Measurements from ENCODE around the gene F5. TPM values are rescaled to one million over a fixed set of nuclear protein-coding genes. Genes with fewer than 3 reads are reported as not detected.

Gene F5
- total and polyA plus RNA-seq, 10 of the 15 experiments (the other 5 are each of a cell fraction or from before 2014, with no cell fraction given): under 0.01 to 3.8 (median 0.40) TPM

DNA sequence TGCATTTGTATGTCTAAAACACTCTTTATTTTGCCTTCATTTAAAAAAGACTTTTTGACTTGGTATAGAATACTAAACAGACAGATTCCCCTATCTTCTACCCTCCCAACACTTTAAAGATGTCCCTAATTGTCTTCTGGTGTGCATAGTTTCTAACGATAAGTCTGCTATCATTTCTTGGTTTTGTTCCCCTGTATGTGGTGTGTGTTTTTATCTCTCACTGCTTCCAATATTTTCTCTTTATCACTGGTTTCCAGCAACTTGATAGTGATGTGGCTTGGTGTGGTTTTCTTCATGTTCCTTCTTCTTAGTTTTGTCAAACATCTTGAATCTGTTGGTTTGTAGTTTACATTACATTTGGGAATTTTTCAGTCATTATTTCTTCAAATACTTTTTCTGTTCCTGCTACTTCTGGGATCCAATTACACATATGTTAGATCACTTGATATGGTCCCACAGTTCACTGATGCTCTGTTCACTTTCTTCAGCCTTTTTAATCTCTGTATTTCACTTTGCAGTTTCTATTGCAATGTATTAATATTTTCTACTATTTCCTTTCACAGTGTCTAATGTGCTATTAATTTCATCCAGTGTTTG lies 23.2 kb downstream of the F5 start:
- Histone ChIP-seq H4K20me1 (ENCODE audit: control insufficient read depth, insufficient read depth) (no peaks in the 10 kb centered on the region), H3K27me3 (replicated peaks in 1 of 2; ENCODE audit: control insufficient read depth in 2 of 2, insufficient read depth in 2 of 2, low read length in 1 of 2) (no peaks in the 10 kb centered on the region), H3K36me3 (ENCODE audit: control insufficient read depth in 2 of 2, insufficient read depth in 2 of 2, low read length in 1 of 2) (no peaks in the 10 kb centered on the region), H2AFZ (ENCODE audit: control insufficient read depth, low read depth, low read length) (no peak overlapping the region), H3K4me3 (no peak overlapping the region), H3K9me3 (replicated peaks; ENCODE audit: control insufficient read depth, insufficient read depth, low read length) (no peaks in the 10 kb centered on the region), H3K4me1 (ENCODE audit: control insufficient read depth, insufficient read depth, low read length) (no peaks in the 10 kb centered on the region), H3K4me2 (ENCODE audit: control insufficient read depth, insufficient read depth) (no peak overlapping the region), H3K27ac (ENCODE audit: control insufficient read depth, insufficient read depth) (no peak overlapping the region), H3K79me2 (ENCODE audit: control insufficient read depth, insufficient read depth, low read length) (no peaks in the 10 kb centered on the region), H3K9ac (ENCODE audit: control insufficient read depth, insufficient read depth, low read length) (no peak overlapping the region)
- ATAC-seq (no peak), DNase-seq (ENCODE audit: low read depth, low spot score) (no peak), FAIRE-seq (no peak)
- no TSS peak for BruUV-seq (replicated peaks)
- ChIA-PET RAD21 (ENCODE audit: unreplicated experiment) (no interaction called here), POLR2A (no interaction called here), SMC1A (ENCODE audit: uncharacterized antibody, unreplicated experiment) (interaction anchor here (1.1 kb wide), 1 partner anchor 16 kb away, joined by 3 read pairs; no protein-coding TSS in a partner anchor), CTCF (no interaction called here)
- TF ChIP-seq HDGF (IDR thresholded peaks at IDR 0.05) (no peak), CHD4 (IDR thresholded peaks at IDR 0.05) (no peak), HDAC2 (IDR thresholded peaks at IDR 0.05) (no peak), PAX8 (IDR thresholded peaks at IDR 0.05) (no peak), NR2F1 (conservative IDR thresholded peaks at IDR 0.05) (no peak), SIX5 (IDR thresholded peaks at IDR 0.05; ENCODE audit: low read depth, low read length, severe bottlenecking) (no peak), TCF12 (IDR thresholded peaks at IDR 0.05; ENCODE audit: low read depth, low read length) (no peak), RUNX3 (IDR thresholded peaks at IDR 0.05; ENCODE audit: low read length) (no peak), SMARCA5 (IDR thresholded peaks at IDR 0.05) (no peak), LARP7 (IDR thresholded peaks at IDR 0.05) (no peak)
- TF ChIP-seq, protein P1, sequence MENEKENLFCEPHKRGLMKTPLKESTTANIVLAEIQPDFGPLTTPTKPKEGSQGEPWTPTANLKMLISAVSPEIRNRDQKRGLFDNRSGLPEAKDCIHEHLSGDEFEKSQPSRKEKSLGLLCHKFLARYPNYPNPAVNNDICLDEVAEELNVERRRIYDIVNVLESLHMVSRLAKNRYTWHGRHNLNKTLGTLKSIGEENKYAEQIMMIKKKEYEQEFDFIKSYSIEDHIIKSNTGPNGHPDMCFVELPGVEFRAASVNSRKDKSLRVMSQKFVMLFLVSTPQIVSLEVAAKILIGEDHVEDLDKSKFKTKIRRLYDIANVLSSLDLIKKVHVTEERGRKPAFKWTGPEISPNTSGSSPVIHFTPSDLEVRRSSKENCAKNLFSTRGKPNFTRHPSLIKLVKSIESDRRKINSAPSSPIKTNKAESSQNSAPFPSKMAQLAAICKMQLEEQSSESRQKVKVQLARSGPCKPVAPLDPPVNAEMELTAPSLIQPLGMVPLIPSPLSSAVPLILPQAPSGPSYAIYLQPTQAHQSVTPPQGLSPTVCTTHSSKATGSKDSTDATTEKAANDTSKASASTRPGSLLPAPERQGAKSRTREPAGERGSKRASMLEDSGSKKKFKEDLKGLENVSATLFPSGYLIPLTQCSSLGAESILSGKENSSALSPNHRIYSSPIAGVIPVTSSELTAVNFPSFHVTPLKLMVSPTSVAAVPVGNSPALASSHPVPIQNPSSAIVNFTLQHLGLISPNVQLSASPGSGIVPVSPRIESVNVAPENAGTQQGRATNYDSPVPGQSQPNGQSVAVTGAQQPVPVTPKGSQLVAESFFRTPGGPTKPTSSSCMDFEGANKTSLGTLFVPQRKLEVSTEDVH (IDR thresholded peaks at IDR 0.05; ENCODE audit: low read depth, partially characterized antibody): no peak
- TF ChIP-seq, protein P2, sequence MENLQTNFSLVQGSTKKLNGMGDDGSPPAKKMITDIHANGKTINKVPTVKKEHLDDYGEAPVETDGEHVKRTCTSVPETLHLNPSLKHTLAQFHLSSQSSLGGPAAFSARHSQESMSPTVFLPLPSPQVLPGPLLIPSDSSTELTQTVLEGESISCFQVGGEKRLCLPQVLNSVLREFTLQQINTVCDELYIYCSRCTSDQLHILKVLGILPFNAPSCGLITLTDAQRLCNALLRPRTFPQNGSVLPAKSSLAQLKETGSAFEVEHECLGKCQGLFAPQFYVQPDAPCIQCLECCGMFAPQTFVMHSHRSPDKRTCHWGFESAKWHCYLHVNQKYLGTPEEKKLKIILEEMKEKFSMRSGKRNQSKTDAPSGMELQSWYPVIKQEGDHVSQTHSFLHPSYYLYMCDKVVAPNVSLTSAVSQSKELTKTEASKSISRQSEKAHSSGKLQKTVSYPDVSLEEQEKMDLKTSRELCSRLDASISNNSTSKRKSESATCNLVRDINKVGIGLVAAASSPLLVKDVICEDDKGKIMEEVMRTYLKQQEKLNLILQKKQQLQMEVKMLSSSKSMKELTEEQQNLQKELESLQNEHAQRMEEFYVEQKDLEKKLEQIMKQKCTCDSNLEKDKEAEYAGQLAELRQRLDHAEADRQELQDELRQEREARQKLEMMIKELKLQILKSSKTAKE (IDR thresholded peaks at IDR 0.05; ENCODE audit: low read depth, poor library complexity, severe bottlenecking): no peak
- TF ChIP-seq, protein P3, sequence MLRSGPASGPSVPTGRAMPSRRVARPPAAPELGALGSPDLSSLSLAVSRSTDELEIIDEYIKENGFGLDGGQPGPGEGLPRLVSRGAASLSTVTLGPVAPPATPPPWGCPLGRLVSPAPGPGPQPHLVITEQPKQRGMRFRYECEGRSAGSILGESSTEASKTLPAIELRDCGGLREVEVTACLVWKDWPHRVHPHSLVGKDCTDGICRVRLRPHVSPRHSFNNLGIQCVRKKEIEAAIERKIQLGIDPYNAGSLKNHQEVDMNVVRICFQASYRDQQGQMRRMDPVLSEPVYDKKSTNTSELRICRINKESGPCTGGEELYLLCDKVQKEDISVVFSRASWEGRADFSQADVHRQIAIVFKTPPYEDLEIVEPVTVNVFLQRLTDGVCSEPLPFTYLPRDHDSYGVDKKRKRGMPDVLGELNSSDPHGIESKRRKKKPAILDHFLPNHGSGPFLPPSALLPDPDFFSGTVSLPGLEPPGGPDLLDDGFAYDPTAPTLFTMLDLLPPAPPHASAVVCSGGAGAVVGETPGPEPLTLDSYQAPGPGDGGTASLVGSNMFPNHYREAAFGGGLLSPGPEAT (IDR thresholded peaks at IDR 0.05; ENCODE audit: low read depth): no peak
- in situ Hi-C loops (cut with MboI): no loop called here
- intact Hi-C loops (cut with micrococcal nuclease; ENCODE audit: unreplicated experiment): no loop called here
- 45% methylated on average over 1 of the region's 1 CpG for WGBS (ENCODE audit: insufficient coverage, insufficient replicate concordance, low lambda C conversion rate, missing lambda C conversion rate)

Measured in GM12878 (cell line).